HG03575 (cell line): ENCODE results near the gene ZBTB7C.

Experiments
- ATAC-seq: cut with Tn5 transposase; IDR thresholded peaks from one replicate; pipeline ENCODE4 v1.9.1; 2021; ENCODE audit not compliant: unreplicated experiment, insufficient number of reproducible peaks, low FRiP score; ENCODE audit errors: extremely low read depth

ZBTB7C gene

GRCh38 chr18:48017635-48018034 is 391.5 kb downstream of the ZBTB7C start:
- no peak for ATAC-seq

GRCh38 chr18:48013162-48013561 is 396.0 kb downstream of the ZBTB7C start:
- no peak for ATAC-seq

- no peak for ATAC-seq
These were observed 397.2 kb downstream of the ZBTB7C start for GRCh38 chr18:48011926-48012465.

- ATAC-seq, result no peak
These were observed 398.9 kb downstream of the ZBTB7C start for GRCh38 chr18:48010264-48010663.

- no peak for ATAC-seq
These were observed 400.0 kb downstream of the ZBTB7C start for GRCh38 chr18:48009116-48009745.

GRCh38 chr18:48007955-48008701 is 401.1 kb downstream of the ZBTB7C start:
- ATAC-seq, result no peak

GRCh38 chr18:48007381-48007780 is 401.8 kb downstream of the ZBTB7C start:
- no peak for ATAC-seq

- ATAC-seq, result no peak
These were observed 402.6 kb downstream of the ZBTB7C start for GRCh38 chr18:48006415-48007175.

- no peak for ATAC-seq
These were observed 404.6 kb downstream of the ZBTB7C start for GRCh38 chr18:48004577-48004976.

- ATAC-seq, result no peak
These were observed 405.5 kb downstream of the ZBTB7C start for GRCh38 chr18:48003426-48004349.

GRCh38 chr18:48002933-48003365 is 406.2 kb downstream of the ZBTB7C start:
- no peak for ATAC-seq

GRCh38 chr18:48000701-48001100 is 408.5 kb downstream of the ZBTB7C start:
- no peak for ATAC-seq

GRCh38 chr18:47999801-48000248 is 409.4 kb downstream of the ZBTB7C start:
- ATAC-seq, result no peak

GRCh38 chr18:47997338-47997780 is 411.8 kb downstream of the ZBTB7C start:
- ATAC-seq, result no peak

- ATAC-seq, result no peak
These were observed 413.1 kb downstream of the ZBTB7C start for GRCh38 chr18:47996091-47996541.

- ATAC-seq, result no peak
These were observed 413.5 kb downstream of the ZBTB7C start for GRCh38 chr18:47995654-47996053.

GRCh38 chr18:47993409-47993808 is 415.8 kb downstream of the ZBTB7C start:
- ATAC-seq, result no peak

GRCh38 chr18:47992976-47993375 is 416.2 kb downstream of the ZBTB7C start:
- ATAC-seq, result no peak
